SK-N-SH (cell line): ENCODE measurements around the gene BMAL1. TPM values are rescaled to one million over a fixed set of nuclear protein-coding genes. Genes with fewer than 3 reads are reported as not detected.

ENCODE experiments used
- CTCF ChIA-PET: fragments of 300-600, 350-600 bp; formaldehyde crosslinking; extraction: SDS; loops from one replicate; lab custom pipeline; 2021; lab: Yijun Ruan, JAX
- POLR2A ChIA-PET: fragments of 350-600 bp; sonication (Branson Sonifier 250); formaldehyde crosslinking; extraction: SDS; loops from one replicate; lab custom pipeline; 2020; ENCODE audit warnings: antibody characterized with exemption, inconsistent platforms; lab: Yijun Ruan, JAX
- DNase-seq: peaks from one replicate; pipeline ENCODE4 v3.0.0; 2012
- H2AFZ ChIP-seq: fragments of 200-600 bp; sonication (generic); 2 replicates; pipeline ENCODE4 v1.8.1; 2016; ENCODE audit warnings: antibody characterized with exemption, mild to moderate bottlenecking, low read depth
- H3F3A ChIP-seq: fragments of 200-600 bp; sonication (generic); replicated peaks from 2 replicates; pipeline ENCODE3; 2016; ENCODE audit warnings: antibody characterized with exemption, mild to moderate bottlenecking; ENCODE audit not compliant: insufficient read depth
- H3K27ac ChIP-seq, 2 experiments: fragments of 200-500 bp in 1 of 2; fragments of 200-600 bp in 1 of 2; sonication (Bioruptor generic) in 1 of 2; sonication (generic), shearing (Covaris generic) in 1 of 2; 2 replicates each; pipeline versions ENCODE4 v1.5.1 to v1.6.1; 2014 to 2016; ENCODE audit warnings: low read depth in 2 of 2, inconsistent platforms in 1 of 2, low read length in 1 of 2, mild to moderate bottlenecking in 1 of 2, mixed read lengths in 1 of 2
- H3K27me3 ChIP-seq: fragments of 200-600 bp; sonication (generic), shearing (Covaris generic); 2 replicates; pipeline ENCODE4 v1.6.1; 2016; ENCODE audit warnings: mixed run types; ENCODE audit not compliant: insufficient read depth
- H3K36me3 ChIP-seq, 2 experiments: fragments of 200-500 bp in 1 of 2; fragments of 200-600 bp in 1 of 2; sonication (Bioruptor generic) in 1 of 2; sonication (generic) in 1 of 2; replicated peaks in 1 of 2; 2 replicates each; pipeline versions ENCODE3 to v1.5.1; 2014 to 2016; ENCODE audit warnings: low read length in 1 of 2, mild to moderate bottlenecking in 1 of 2; ENCODE audit not compliant: insufficient read depth in 2 of 2, control insufficient read depth in 1 of 2
- H3K4me1 ChIP-seq, 2 experiments: fragments of 200-500 bp in 1 of 2; fragments of 200-600 bp in 1 of 2; sonication (Bioruptor generic) in 1 of 2; sonication (generic), shearing (Covaris generic) in 1 of 2; 2 replicates each; pipeline versions ENCODE4 v1.5.1 to v1.6.1; 2014 to 2016; ENCODE audit warnings: low read depth in 1 of 2, low read length in 1 of 2, mixed run types in 1 of 2; ENCODE audit not compliant: insufficient read depth in 2 of 2, control insufficient read depth in 1 of 2
- H3K4me2 ChIP-seq: fragments of 200-600 bp; sonication (generic), shearing (Covaris generic); 2 replicates; pipeline ENCODE4 v1.6.1; 2017; ENCODE audit warnings: mixed run types
- H3K4me3 ChIP-seq, 2 experiments: fragments of 200-500 bp in 1 of 2; fragments of 200-600 bp in 1 of 2; sonication (Bioruptor generic) in 1 of 2; sonication (generic), shearing (Covaris generic) in 1 of 2; 2 replicates each; pipeline versions ENCODE4 v1.5.1 to v1.8.1; 2014 to 2016; ENCODE audit warnings: low read depth in 2 of 2, inconsistent platforms in 1 of 2, low read length in 1 of 2, mild to moderate bottlenecking in 1 of 2, mixed read lengths in 1 of 2, moderate library complexity in 1 of 2
- H3K79me2 ChIP-seq: fragments of 200-600 bp; sonication (generic); 2 replicates; pipeline ENCODE4 v1.8.1; 2017; ENCODE audit warnings: mild to moderate bottlenecking; ENCODE audit not compliant: insufficient read depth
- H3K9ac ChIP-seq: fragments of 200-600 bp; sonication (generic); 2 replicates; pipeline ENCODE4 v1.6.1; 2017; ENCODE audit warnings: mixed run types
- H3K9me2 ChIP-seq: fragments of 200-600 bp; sonication (generic); 2 replicates; pipeline ENCODE4 v1.6.1; 2017; ENCODE audit warnings: mixed run types
- H3K9me3 ChIP-seq: fragments of 200-600 bp; sonication (generic); 2 replicates; pipeline ENCODE4 v1.6.1; 2017; ENCODE audit warnings: mixed run types, mild to moderate bottlenecking, moderate library complexity
- H4K20me1 ChIP-seq: fragments of 200-600 bp; sonication (generic); 2 replicates; pipeline ENCODE4 v1.6.1; 2017; ENCODE audit warnings: mild to moderate bottlenecking, mixed run types; ENCODE audit not compliant: insufficient read depth
- GABPA ChIP-seq: IDR thresholded peaks from 2 replicates; pipeline ENCODE4 v1.4.0; 2012; ENCODE audit warnings: low read depth, mild to moderate bottlenecking
- RAD21 ChIP-seq: IDR thresholded peaks from 2 replicates; pipeline ENCODE4 v1.6.1; 2012; ENCODE audit warnings: mild to moderate bottlenecking, low read length
- SMC3 ChIP-seq: IDR thresholded peaks from 2 replicates; pipeline ENCODE4 v1.6.1; 2012; ENCODE audit warnings: low read depth, low read length, improper control_type of control experiment
- WGBS: methylation state at CpG from one replicate; pipeline ENCODE4 v1.1.6; 2017; ENCODE audit warnings: low lambda C conversion rate; 5-methylcytosine and 5-hydroxymethylcytosine counted together
- polyA plus RNA-seq, 3 experiments: library from polyadenylated mRNA; depleted of rRNA; stranded (reverse); fragments of >200 nt; gene quantifications; 2 replicates each; pipeline ENCODE4 v1.2.3, GENCODE V29; 2012
- TF ChIP-seq, protein P1 (sequence below): IDR thresholded peaks from 2 replicates; pipeline ENCODE4 v1.4.0; 2012; ENCODE audit warnings: low read depth, borderline replicate concordance
- TF ChIP-seq, protein P2 (sequence below): fragments of 200-600 bp; sonication (generic); IDR thresholded peaks from 2 replicates; pipeline ENCODE4 v1.6.1; 2017; ENCODE audit warnings: antibody characterized with exemption, mild to moderate bottlenecking, moderate library complexity
- TF ChIP-seq, protein P3 (sequence below): IDR thresholded peaks from 2 replicates; pipeline ENCODE4 v1.4.0; 2012; ENCODE audit warnings: low read depth, borderline replicate concordance

Gene BMAL1
- polyA plus RNA-seq, 1 of the 3 experiments (the other 2 are of a cell fraction): 6.5 TPM

DNA sequence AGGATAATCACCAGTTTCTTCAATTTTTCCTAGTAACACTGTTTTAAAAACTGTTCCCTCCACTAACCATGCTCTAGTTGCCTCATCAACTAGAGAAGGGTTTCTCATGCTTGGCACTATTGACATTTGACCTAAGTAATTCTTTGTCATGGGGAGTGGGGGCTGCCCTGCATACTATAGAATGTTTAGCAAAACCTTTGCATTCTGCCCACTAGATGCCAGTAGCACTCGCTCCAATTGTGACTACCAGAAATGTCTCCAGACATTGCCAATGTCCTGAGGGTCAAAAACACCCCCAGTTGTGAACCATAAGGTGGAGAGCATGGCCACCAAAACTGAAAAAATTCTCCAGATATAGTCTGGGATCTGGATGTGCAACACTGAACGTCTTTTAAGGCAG is 27.6 kb upstream of the BMAL1 start:
- Histone ChIP-seq H3K27ac (no peak overlapping the region), H4K20me1 (no peaks in the 10 kb centered on the region), H3K36me3 (no peaks in the 10 kb centered on the region), H3K4me2 (no peak overlapping the region), H3K79me2 (no peaks in the 10 kb centered on the region), H3K9me3 (no peaks in the 10 kb centered on the region), H3K4me3 (no peak overlapping the region), H3K9ac (no peak overlapping the region), H3K27me3 (no peaks in the 10 kb centered on the region), H3F3A (no peaks in the 10 kb centered on the region), H2AFZ (0 out of 2 replicates have a peak overlapping the region, but pooled peaks have one; percentile 9), H3K4me1 (no peaks in the 10 kb centered on the region), H3K9me2 (no peaks in the 10 kb centered on the region)
- DNase-seq: no peak
- 29% methylated on average over 2 of the region's 2 CpGs for WGBS
- ChIA-PET POLR2A (no interaction called here), CTCF (interaction anchor here (1.0 to 2.8 kb wide), 6 partner anchors 11 to 135 kb away, joined by 3 to 13 read pairs (median 4); no protein-coding TSS in a partner anchor)
- peak; percentile 56 for TF ChIP-seq RAD21
- TF ChIP-seq, protein P1, sequence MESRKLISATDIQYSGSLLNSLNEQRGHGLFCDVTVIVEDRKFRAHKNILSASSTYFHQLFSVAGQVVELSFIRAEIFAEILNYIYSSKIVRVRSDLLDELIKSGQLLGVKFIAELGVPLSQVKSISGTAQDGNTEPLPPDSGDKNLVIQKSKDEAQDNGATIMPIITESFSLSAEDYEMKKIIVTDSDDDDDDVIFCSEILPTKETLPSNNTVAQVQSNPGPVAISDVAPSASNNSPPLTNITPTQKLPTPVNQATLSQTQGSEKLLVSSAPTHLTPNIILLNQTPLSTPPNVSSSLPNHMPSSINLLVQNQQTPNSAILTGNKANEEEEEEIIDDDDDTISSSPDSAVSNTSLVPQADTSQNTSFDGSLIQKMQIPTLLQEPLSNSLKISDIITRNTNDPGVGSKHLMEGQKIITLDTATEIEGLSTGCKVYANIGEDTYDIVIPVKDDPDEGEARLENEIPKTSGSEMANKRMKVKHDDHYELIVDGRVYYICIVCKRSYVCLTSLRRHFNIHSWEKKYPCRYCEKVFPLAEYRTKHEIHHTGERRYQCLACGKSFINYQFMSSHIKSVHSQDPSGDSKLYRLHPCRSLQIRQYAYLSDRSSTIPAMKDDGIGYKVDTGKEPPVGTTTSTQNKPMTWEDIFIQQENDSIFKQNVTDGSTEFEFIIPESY: no peak
- TF ChIP-seq SMC3: peak; percentile 30; the same call in 1 of the 2 replicates
- TF ChIP-seq, protein P2, sequence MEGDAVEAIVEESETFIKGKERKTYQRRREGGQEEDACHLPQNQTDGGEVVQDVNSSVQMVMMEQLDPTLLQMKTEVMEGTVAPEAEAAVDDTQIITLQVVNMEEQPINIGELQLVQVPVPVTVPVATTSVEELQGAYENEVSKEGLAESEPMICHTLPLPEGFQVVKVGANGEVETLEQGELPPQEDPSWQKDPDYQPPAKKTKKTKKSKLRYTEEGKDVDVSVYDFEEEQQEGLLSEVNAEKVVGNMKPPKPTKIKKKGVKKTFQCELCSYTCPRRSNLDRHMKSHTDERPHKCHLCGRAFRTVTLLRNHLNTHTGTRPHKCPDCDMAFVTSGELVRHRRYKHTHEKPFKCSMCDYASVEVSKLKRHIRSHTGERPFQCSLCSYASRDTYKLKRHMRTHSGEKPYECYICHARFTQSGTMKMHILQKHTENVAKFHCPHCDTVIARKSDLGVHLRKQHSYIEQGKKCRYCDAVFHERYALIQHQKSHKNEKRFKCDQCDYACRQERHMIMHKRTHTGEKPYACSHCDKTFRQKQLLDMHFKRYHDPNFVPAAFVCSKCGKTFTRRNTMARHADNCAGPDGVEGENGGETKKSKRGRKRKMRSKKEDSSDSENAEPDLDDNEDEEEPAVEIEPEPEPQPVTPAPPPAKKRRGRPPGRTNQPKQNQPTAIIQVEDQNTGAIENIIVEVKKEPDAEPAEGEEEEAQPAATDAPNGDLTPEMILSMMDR: peak; percentile 50

GRCh38 chr11:13251966-13252365 is 25.6 kb upstream of the BMAL1 start:
- no peaks in the 10 kb centered on the region for H3K79me2 ChIP-seq
- ChIA-PET POLR2A (no interaction called here), CTCF (interaction anchor here (0.7 to 2.8 kb wide), 5 partner anchors 13 to 42 kb away, joined by 3 to 13 read pairs (median 3); no protein-coding TSS in a partner anchor)
- no peak for TF ChIP-seq GABPA
- TF ChIP-seq, protein P3, sequence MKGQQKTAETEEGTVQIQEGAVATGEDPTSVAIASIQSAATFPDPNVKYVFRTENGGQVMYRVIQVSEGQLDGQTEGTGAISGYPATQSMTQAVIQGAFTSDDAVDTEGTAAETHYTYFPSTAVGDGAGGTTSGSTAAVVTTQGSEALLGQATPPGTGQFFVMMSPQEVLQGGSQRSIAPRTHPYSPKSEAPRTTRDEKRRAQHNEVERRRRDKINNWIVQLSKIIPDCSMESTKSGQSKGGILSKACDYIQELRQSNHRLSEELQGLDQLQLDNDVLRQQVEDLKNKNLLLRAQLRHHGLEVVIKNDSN: no peak
- H3K9ac ChIP-seq: no peak overlapping the region
- no peak for DNase-seq
- no peak overlapping the region for H3K4me2 ChIP-seq
- no peaks in the 10 kb centered on the region for H3K9me2 ChIP-seq
- no peaks in the 10 kb centered on the region for H3K36me3 ChIP-seq
- H3K27ac ChIP-seq: no peak overlapping the region
- no peaks in the 10 kb centered on the region for H3K27me3 ChIP-seq
- no peak overlapping the region for H2AFZ ChIP-seq
- H3F3A ChIP-seq: no peaks in the 10 kb centered on the region
- WGBS: 78% methylated on average over 2 of the region's 2 CpGs
- H3K4me1 ChIP-seq: no peaks in the 10 kb centered on the region
- H3K9me3 ChIP-seq: no peaks in the 10 kb centered on the region
- H4K20me1 ChIP-seq: no peaks in the 10 kb centered on the region
- no peak overlapping the region for H3K4me3 ChIP-seq
